DND-41 (cell line): ENCODE results near the gene SIN3B.

Source experiments
- ATAC-seq: fragments of 200-7000 bp; cut with Tn5 transposase; 3 replicates; pipeline ENCODE4 v1.9.1; 2021; ENCODE audit warnings: low read depth; ENCODE audit not compliant: insufficient read depth
- DNase-seq: peaks from one replicate; pipeline ENCODE4 v3.0.0-alpha.2; 2020
- H2AFZ ChIP-seq: 2 replicates; pipeline ENCODE4 v1.6.0; 2012; ENCODE audit warnings: low read depth, low read length
- H3K27ac ChIP-seq: 2 replicates; pipeline ENCODE4 v1.5.1; 2012; ENCODE audit warnings: low read length, inconsistent platforms
- H3K27me3 ChIP-seq: fragments of 200-600 bp; sonication (generic); 2 replicates; pipeline ENCODE4 v1.6.0; 2012; ENCODE audit warnings: low read length, mild to moderate bottlenecking, inconsistent platforms; ENCODE audit not compliant: insufficient read depth, poor library complexity
- H3K36me3 ChIP-seq: 2 replicates; pipeline ENCODE4 v1.5.1; 2012; ENCODE audit warnings: low read length, inconsistent platforms; ENCODE audit not compliant: insufficient read depth
- H3K4me1 ChIP-seq: 2 replicates; pipeline ENCODE4 v1.5.1; 2012; ENCODE audit warnings: mild to moderate bottlenecking, low read length; ENCODE audit not compliant: insufficient read depth
- H3K4me2 ChIP-seq: 2 replicates; pipeline ENCODE4 v1.6.0; 2012; ENCODE audit warnings: mild to moderate bottlenecking, moderate library complexity, low read length, inconsistent platforms; ENCODE audit not compliant: insufficient read depth
- H3K4me3 ChIP-seq, 2 experiments: fragments of 200-600 bp in 1 of 2; shearing (Covaris generic) in 1 of 2; 2 replicates each; pipeline ENCODE4 v1.5.1; 2012 to 2016; ENCODE audit warnings: inconsistent platforms in 2 of 2, low read length in 2 of 2, mild to moderate bottlenecking in 2 of 2, low read depth in 1 of 2, moderate library complexity in 1 of 2
- H3K79me2 ChIP-seq: 2 replicates; pipeline ENCODE4 v1.6.0; 2012; ENCODE audit warnings: low read length, inconsistent platforms; ENCODE audit not compliant: insufficient read depth
- H3K9ac ChIP-seq: 2 replicates; pipeline ENCODE4 v1.6.0; 2012; ENCODE audit warnings: low read depth, mild to moderate bottlenecking, inconsistent platforms, low read length, moderate library complexity
- H3K9me3 ChIP-seq: 2 replicates; pipeline ENCODE4 v1.5.1; 2012; ENCODE audit warnings: low read length, moderate library complexity, mild to moderate bottlenecking, inconsistent platforms; ENCODE audit not compliant: insufficient read depth, severe bottlenecking
- H4K20me1 ChIP-seq: 2 replicates; pipeline ENCODE4 v1.6.0; 2012; ENCODE audit warnings: low read length; ENCODE audit not compliant: insufficient read depth
- CTCF ChIP-seq: IDR thresholded peaks from 2 replicates; pipeline ENCODE4 v1.5.1; 2012; ENCODE audit warnings: borderline replicate concordance, low read length, moderate library complexity, mild to moderate bottlenecking; ENCODE audit not compliant: poor library complexity, severe bottlenecking; ENCODE audit errors: extremely low read depth
- EZH2 ChIP-seq: IDR thresholded peaks from 3 replicates; pipeline ENCODE4 v1.6.1; 2012; ENCODE audit warnings: borderline replicate concordance, low read depth, mild to moderate bottlenecking, moderate library complexity, low read length, inconsistent platforms; ENCODE audit not compliant: severe bottlenecking

The SIN3B gene

GRCh38 chr19:16829010-16829821 lies at the start of gene SIN3B:
SIN3B (plus strand) TSS chr19:16829398; CDS start chr19:16829421, 23 bp downstream.
- H3K27me3 ChIP-seq: no peaks in the 10 kb centered on the region
- H4K20me1 ChIP-seq: no peaks in the 10 kb centered on the region; the same call in 1 of the 2 replicates
- no peak for TF ChIP-seq EZH2
- TF ChIP-seq CTCF: no peak
- peaks cover 22% of the 10 kb centered on the region for H3K79me2 ChIP-seq
- H3K4me3 ChIP-seq: peak within 1 kb of the TSS; percentile 90 to 99
- H3K4me2 ChIP-seq: peak within 1 kb of the TSS; percentile 97
- peak within 1 kb of the TSS; percentile 78 for H3K27ac ChIP-seq
- H3K9me3 ChIP-seq: no peaks in the 10 kb centered on the region
- peak; percentile 90 for ATAC-seq
- peak within 1 kb of the TSS; percentile 79 for H3K9ac ChIP-seq
- H3K4me1 ChIP-seq: peaks cover 19% of the 10 kb centered on the region
- peaks cover 30% of the 10 kb centered on the region for H3K36me3 ChIP-seq
- H2AFZ ChIP-seq: peak within 1 kb of the TSS; percentile 78
- peak; percentile 90 for DNase-seq

- ATAC-seq (no peak), DNase-seq (no peak)
- no peak overlapping the region for H3K9ac ChIP-seq
- no peak overlapping the region for H3K4me2 ChIP-seq
- H2AFZ ChIP-seq: no peak overlapping the region
- TF ChIP-seq CTCF: no peak
- TF ChIP-seq EZH2: no peak
- no peaks in the 10 kb centered on the region for H3K79me2 ChIP-seq
- no peaks in the 10 kb centered on the region for H3K4me1 ChIP-seq
- no peaks in the 10 kb centered on the region for H3K27me3 ChIP-seq
- H3K36me3 ChIP-seq: no peaks in the 10 kb centered on the region
- no peak overlapping the region for H3K27ac ChIP-seq
- H4K20me1 ChIP-seq: no peaks in the 10 kb centered on the region
- H3K4me3 ChIP-seq: no peak overlapping the region
- H3K9me3 ChIP-seq: no peaks in the 10 kb centered on the region
Measured at GRCh38 chr19:16779539-16780163, 49.5 kb upstream of the SIN3B start.

GRCh38 chr19:16782719-16783118 lies 46.5 kb upstream of the SIN3B start:
- H3K36me3 ChIP-seq: no peaks in the 10 kb centered on the region
- H4K20me1 ChIP-seq: no peaks in the 10 kb centered on the region
- H3K9me3 ChIP-seq: no peaks in the 10 kb centered on the region
- no peaks in the 10 kb centered on the region for H3K27me3 ChIP-seq
- no peak overlapping the region for H2AFZ ChIP-seq
- no peak overlapping the region for H3K9ac ChIP-seq
- H3K27ac ChIP-seq: no peak overlapping the region
- ATAC-seq (no peak), DNase-seq (no peak)
- TF ChIP-seq CTCF: no peak
- no peak for TF ChIP-seq EZH2
- H3K4me2 ChIP-seq: no peak overlapping the region
- H3K79me2 ChIP-seq: no peaks in the 10 kb centered on the region
- H3K4me3 ChIP-seq: no peak overlapping the region
- no peaks in the 10 kb centered on the region for H3K4me1 ChIP-seq
